Myocyte (in vitro differentiated cells): ENCODE results near the gene ATG4B. TPM values are rescaled to one million over a fixed set of nuclear protein-coding genes. Genes with fewer than 3 reads are reported as not detected.

Source experiments
- total RNA-seq: library from RNA; depleted of rRNA; stranded (reverse); fragments of >200 nt; gene quantifications from 2 replicates; pipeline ENCODE4 v1.2.3, GENCODE V29; 2014

The ATG4B gene
- total RNA-seq, 1 donor from 2014 or later: 95.2 TPM

Other genes starting within 250 kb of the ATG4B start
- 565 and 642 TPM in 2 replicates for gene STK25, start 129.1 kb upstream of the ATG4B start, total RNA-seq
- gene BOK, start 78.9 kb upstream of the ATG4B start, total RNA-seq: 69.7 and 114 TPM in 2 replicates
- 50.0 and 54.7 TPM in 2 replicates for gene THAP4, start 535 bp upstream of the ATG4B start, total RNA-seq
- 19.5 and 20.1 TPM in 2 replicates for gene DTYMK, start 49.1 kb downstream of the ATG4B start, total RNA-seq
- gene ING5, start 64.3 kb downstream of the ATG4B start, total RNA-seq: 18.7 and 21.4 TPM in 2 replicates
- gene D2HGDH, start 96.9 kb downstream of the ATG4B start, total RNA-seq: 17.3 and 23.7 TPM in 2 replicates
- gene GAL3ST2, start 139.1 kb downstream of the ATG4B start, total RNA-seq: 0.47 TPM in 1 of 2 replicates, not detected in the other
- 3.2 and 30.5 TPM in 2 replicates for gene NEU4, start 171.5 kb downstream of the ATG4B start, total RNA-seq
- 0.16 TPM in 1 of 2 replicates, not detected in the other for gene PDCD1, start 221.2 kb downstream of the ATG4B start, total RNA-seq
- gene RTP5, start 232.0 kb downstream of the ATG4B start, total RNA-seq: 0.08 TPM in 1 of 2 replicates, not detected in the other